GM19043 (cell line): ENCODE results near the gene C1QTNF8.

Source experiments
- ATAC-seq: cut with Tn5 transposase; IDR thresholded peaks from one replicate; pipeline ENCODE4 v1.9.1; 2021; ENCODE audit warnings: low read depth; ENCODE audit not compliant: unreplicated experiment

Gene C1QTNF8

DNA sequence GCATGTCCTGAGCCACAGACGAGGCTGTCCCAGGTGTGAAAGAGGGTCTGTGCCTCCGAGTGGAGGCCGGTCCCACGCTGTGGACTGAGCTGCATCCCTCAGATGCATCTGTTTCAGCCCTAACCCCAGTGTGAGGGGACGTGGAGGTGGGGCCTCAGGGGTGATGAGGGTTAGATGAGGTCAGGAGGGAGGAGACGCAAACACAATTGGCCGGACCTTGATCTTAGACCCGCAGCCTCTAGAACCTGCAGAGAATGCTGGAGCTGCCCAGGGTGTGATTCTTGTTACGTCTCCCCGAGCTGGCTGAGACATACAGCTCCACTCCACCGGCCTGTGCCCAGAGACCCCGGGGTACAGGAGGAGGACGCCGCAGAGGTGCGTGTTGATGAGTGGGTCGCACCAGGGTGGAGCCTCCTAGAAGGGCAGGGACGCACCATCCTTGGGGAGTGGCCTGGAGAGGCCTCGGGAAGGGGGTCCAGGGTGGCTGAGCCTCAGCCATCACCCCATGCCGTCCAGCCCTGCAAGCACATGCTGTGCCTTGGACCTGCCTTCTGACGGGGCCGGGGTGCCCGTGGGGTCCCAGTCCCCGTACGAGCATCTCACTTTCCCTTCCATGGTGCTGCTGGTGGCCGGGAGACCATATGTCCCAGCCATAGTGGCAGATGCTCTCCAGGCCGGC is 16.6 kb upstream of the C1QTNF8 start:
- no peak for ATAC-seq

DNA sequence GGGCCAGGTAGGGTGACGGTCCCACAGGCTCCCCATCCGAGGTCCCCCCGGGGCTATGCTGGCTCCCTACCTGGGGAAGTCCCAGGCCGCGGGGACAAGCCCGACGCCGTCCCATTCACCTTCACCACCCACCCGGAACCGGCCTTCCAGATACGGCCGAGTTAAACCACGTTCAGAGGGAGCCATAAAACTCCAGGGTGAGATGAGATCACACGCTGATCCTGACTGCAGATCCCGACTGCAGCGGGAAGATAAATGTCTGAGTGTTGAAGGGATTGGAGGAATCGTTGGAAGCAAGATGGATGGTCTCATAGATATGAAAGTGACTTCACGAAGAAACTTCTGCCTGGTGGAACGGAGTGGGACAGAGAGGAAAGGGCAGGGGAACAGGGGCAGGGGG is 13.6 kb upstream of the C1QTNF8 start:
- no peak for ATAC-seq

GRCh38 chr16:1108299-1109252 is 12.5 kb upstream of the C1QTNF8 start:
- no peak for ATAC-seq

DNA sequence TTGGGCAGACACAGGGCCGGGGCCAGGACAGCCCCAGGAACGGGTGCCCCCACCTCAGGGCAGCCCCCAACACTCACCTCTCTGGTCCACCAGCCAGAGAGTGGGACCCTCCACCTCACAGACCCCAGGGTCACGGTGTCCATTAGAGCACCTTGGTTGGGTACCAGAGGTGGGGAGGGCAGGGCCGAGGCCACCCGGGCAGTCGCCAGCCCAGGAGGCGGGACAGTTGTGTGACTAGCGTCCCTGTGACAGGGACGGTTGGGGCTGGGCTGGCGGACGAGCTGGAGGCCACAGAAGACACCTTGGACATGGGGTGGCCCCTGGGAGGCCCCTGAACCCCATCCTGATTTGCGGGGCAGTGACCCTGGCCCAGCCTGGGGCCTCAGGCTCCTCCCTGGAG is 11.7 kb upstream of the C1QTNF8 start:
- no peak for ATAC-seq

DNA sequence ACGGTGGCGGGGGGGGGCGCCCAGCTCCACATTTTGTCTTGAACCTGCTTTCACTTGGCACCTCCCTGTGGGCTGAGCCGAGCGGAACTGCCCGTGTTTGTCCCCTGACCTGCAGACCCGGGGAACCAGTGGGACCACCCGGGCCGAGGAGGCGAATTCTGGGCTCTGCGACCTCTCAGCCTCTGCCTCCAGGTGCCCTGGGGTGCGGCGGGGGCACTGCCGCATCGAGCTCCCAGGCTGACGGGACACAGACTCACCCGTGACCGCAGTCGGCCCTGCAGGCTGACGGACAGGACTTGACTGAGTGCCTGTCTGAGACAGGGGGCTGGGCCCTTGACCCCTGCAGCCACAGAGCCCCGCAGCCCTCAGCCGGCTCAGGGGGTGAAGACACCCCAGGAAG is 11.1 kb upstream of the C1QTNF8 start:
- no peak for ATAC-seq

DNA sequence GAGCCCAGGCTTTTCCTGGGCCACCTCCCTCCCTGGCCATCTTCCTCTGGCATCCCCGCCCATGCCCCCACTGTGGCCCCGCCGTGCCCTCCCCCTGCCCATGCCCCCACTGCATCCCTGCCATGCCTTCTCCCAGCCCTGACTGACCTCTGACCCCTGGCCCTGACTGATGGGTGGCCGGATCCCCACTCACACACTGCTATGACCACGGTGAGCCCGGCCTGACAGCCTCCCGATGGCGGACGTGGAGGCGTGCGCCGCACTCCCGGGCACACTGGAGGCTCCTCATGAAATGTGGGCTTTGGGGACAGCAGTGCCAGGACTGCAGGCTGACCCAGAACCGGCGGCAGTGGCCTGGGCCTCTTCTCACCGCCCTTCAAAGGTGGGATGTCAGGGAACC is 10.6 kb upstream of the C1QTNF8 start:
- ATAC-seq = no peak

DNA sequence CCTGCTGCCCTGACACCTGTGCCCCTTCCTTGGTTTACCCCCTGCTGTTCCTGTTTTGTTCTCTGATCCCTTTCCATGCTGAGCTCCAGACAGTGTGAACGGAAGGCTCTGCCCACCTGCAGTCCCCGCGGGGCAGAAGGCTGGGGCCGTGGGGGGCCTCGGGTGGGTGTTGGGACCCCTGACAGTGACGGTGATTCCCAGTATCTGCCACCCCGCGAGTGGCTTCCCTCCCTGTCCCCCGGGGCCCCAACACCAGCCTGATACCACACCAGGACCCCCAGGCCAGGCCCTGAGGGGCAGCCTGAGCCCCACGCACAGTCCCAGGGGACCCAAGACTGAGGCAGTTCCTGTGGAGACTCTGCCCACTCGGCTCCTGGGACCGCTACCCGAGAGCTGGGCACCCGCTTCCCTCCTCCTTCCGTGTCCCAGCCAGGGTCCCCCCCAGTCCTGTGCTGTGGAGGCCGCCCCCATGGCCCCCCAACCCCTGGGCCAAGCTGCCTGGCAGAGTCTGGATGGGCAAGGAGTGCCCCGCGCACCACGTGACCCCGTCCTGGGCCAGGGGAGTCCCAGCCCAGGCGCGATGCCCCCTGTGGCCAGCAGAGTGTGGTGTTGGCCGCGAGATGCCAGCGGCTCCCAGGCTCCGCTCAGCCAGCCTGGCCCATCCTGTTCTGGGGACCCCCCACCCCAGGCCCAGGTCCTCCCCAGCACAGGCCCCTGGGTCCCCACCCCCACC is 10.0 kb upstream of the C1QTNF8 start:
- no peak for ATAC-seq

- no peak for ATAC-seq
Observed at GRCh38 chr16:1103636-1103980, 7.6 kb upstream of the C1QTNF8 start.

DNA sequence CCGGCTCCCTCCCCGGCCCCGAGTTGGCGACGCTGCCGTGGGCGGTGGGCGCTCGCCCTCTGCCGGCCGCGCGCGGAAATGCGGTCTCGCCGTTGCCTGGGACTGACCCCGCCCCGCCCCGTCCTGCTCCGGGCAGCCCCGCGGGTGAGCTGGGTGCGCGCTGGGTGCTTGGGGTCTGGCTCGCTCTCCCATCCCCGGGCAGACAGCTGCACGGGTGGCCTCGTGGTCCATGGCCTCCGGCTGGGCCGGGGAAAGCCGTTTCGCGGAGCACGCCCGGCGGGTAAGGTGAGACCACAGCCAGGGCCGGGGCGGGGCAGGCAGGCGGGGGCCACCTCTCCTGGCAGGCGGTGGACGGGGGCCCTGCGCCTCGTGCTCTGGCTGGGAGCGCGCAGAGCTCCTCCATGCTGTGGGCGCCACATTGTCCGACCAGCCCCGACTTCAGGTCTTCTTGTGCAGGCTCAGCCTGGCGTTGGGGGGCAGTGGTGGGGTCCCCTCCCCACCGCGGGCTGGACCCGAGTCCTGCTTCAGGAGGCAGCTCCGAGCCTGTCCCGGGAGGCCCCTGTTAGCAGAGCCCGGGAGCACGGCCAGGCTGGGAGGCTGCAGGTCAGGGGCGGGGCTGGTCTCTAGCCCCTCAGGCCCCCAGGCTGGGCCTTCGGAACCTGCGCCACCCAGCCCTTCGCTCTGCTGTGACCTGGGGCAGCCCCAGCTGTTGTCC is 7.0 kb upstream of the C1QTNF8 start:
- no peak for ATAC-seq

GRCh38 chr16:1102333-1102700 is 6.3 kb upstream of the C1QTNF8 start:
- no peak for ATAC-seq

DNA sequence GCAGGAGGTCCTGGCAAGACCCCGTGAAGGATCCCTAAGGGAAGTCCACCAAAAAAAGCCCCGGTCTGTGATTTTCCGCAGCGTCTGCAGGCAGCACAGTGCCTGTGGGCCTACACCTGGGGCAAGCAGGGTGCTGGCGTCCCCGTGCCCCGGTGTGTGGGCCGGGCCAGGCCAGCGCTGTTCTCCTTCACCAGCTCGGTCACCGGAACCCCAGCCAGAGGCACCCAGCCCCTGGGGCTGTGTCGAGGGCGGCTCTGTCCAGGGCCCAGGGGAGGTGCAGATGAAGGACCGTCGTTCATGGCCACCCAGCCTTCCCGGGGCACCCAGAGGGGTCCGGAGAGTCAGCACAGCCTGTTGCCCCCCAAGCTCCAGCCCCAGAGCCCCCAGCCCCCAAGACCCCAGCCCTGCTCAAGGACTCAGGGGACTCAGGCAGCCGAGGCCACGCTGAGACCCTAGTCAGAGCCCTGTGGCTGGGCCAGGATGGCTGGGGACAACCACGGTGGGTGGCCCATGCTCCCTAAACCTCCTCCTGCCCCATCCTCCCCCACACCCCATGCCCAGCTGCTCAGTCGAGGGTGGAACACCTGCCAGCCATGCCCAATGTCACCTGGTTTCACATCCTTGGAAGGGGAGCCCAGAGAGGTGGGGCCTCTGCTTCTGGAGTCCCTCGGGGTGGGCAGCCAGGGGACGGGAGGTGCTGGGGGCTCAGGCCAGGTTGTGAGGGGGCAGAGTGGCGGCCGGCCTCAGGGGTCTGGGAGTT is 5.7 kb upstream of the C1QTNF8 start:
- no peak for ATAC-seq

GRCh38 chr16:1101133-1101532 is 5.1 kb upstream of the C1QTNF8 start:
- no peak for ATAC-seq

GRCh38 chr16:1100084-1100800 is 4.2 kb upstream of the C1QTNF8 start:
- no peak for ATAC-seq

DNA sequence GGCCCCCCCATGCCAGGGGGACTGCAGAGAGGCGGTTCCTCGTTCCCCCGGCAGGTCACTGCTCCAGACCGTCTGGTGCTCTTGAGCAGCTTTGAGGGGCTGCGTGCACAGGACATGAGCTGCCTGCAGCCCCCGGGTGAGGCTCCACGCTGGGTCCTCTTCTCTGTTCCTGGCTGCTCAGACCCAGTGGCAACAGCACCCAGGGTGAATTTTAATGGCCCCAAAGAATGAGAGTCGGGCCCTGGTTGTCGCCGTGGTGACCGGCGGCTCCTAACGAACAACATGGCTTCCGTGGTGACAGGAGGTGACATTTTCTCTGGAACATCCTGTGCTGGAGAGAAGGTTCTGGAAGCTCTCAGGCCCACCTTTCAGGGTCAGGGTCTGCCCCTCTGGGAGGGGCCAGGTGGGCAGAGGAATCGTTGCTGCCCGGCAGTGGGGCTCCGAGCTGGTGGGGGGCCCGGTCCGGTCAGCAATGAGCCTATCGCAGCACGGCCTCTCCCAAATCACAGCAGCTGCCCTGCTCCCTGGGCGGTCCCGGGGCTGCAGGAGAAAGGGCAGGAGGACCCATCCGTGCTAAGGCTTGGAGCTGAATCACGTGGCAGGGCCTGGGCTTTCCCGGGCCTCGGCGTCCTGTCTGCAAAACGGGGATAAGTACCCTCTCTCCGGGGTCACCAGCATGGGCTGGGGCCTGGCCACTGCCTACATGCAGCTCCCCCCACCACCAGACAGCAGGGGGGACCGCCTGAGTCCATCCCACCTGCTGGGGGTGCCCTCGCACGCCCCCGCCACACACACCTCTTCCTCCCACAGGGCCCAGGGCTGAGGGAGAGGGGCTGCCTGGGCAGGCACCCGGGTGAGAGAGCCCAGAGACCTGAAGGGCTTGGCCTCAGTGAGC is 3.4 kb upstream of the C1QTNF8 start:
- ATAC-seq = no peak

- no peak for ATAC-seq
Observed at GRCh38 chr16:1098266-1098991, 2.4 kb upstream of the C1QTNF8 start.

GRCh38 chr16:1097800-1098199 is 1.8 kb upstream of the C1QTNF8 start:
- no peak for ATAC-seq

GRCh38 chr16:1097156-1097555 is 1.1 kb upstream of the C1QTNF8 start:
- no peak for ATAC-seq
